ENCODE measurements around the gene PKN1.

- no peak for TF ChIP-seq REST (IDR thresholded peaks at IDR 0.05; ENCODE audit: insufficient read depth in 1 of 2, low read depth in 2 of 2, low read length in 1 of 2)
- TF ChIP-seq SIN3A (IDR thresholded peaks at IDR 0.05; ENCODE audit: borderline replicate concordance, insufficient read depth, low read depth, low read length): no peak
- no peak for TF ChIP-seq CTCF (IDR thresholded peaks at IDR 0.05)
- no peak for TF ChIP-seq POLR2AphosphoS5 (IDR thresholded peaks at IDR 0.05; ENCODE audit: low read depth, low read length)
Measured at GRCh38 chr19:14395710-14396336, 37.3 kb upstream of the PKN1 start.
